Upper lobe of left lung (tissue), 6 donors: ENCODE measurements around the gene VRK2. TPM values are rescaled to one million over a fixed set of nuclear protein-coding genes. Genes with fewer than 3 reads are reported as not detected.

Experiments used
- ATAC-seq, 2 donors: fragments of 200-7000 bp; cut with Tn5 transposase; one replicate each; pipeline ENCODE4 v1.9.1; 2022; ENCODE audit warnings: mild to moderate bottlenecking in 2 of 2, moderate library complexity in 2 of 2; ENCODE audit not compliant: low FRiP score in 2 of 2
- DNase-seq, 2 donors: peaks; one replicate each; pipeline ENCODE4 v3.0.0-alpha.2; 2019 to 2020
- H3K27ac ChIP-seq, 4 donors: fragments of 200-600 bp; sonication (generic); one replicate each; pipeline ENCODE4 v1.5.1; 2016 to 2019
- H3K27me3 ChIP-seq, 4 donors: fragments of 200-600 bp; sonication (generic); one replicate each; pipeline ENCODE4 v1.5.1; 2017 to 2019
- H3K36me3 ChIP-seq, 4 donors: fragments of 200-600 bp; sonication (generic); one replicate each; pipeline ENCODE4 v1.5.1; 2016 to 2019
- H3K4me1 ChIP-seq, 4 donors: fragments of 200-600 bp; sonication (generic); one replicate each; pipeline ENCODE4 v1.5.1; 2018 to 2019
- H3K4me3 ChIP-seq, 4 donors: fragments of 200-600 bp; sonication (generic); one replicate each; pipeline ENCODE4 v1.5.1; 2017 to 2019; ENCODE audit warnings: mild to moderate bottlenecking in 2 of 4, moderate library complexity in 1 of 4
- H3K9me3 ChIP-seq, 4 donors: fragments of 200-600 bp; sonication (generic); one replicate each; pipeline ENCODE4 v1.5.1; 2018 to 2019
- CTCF ChIP-seq, 6 experiments: fragments of 450-650 bp in 4 of 6; fragments of 200-600 bp in 2 of 6; sonication (generic) in 2 of 6; IDR thresholded peaks; one replicate each; pipeline ENCODE4 v1.5.1; 2016 to 2019; ENCODE audit warnings: antibody characterized with exemption in 6 of 6
- EP300 ChIP-seq, 4 donors: sonication (generic); formaldehyde crosslinking; IDR thresholded peaks; one replicate each; pipeline ENCODE4 v1.5.1; 2017; ENCODE audit warnings: antibody characterized with exemption in 4 of 4, control low read depth in 2 of 4
- POLR2A ChIP-seq, 4 donors: fragments of 450-650 bp; IDR thresholded peaks; one replicate each; pipeline ENCODE4 v1.5.1; 2016 to 2017; ENCODE audit warnings: antibody characterized with exemption in 4 of 4, mild to moderate bottlenecking in 2 of 4
- POLR2AphosphoS5 ChIP-seq, 2 donors: sonication (generic); formaldehyde crosslinking; IDR thresholded peaks; one replicate each; pipeline ENCODE4 v1.5.1; 2017; ENCODE audit warnings: antibody characterized with exemption in 2 of 2
- WGBS, 2 donors: methylation state at CpG; one replicate each; pipeline ENCODE4 v1.1.5; 2017 to 2018; 5-methylcytosine and 5-hydroxymethylcytosine counted together
- total RNA-seq, 6 donors: library from RNA; depleted of rRNA in 4 of 6; stranded (reverse); fragments of >200 nt in 4 of 6; gene quantifications; one replicate each; pipeline versions ENCODE4 v1.1.0 to v1.2.1, GENCODE V29; 2016 to 2021
- donor health status: DM: no; HTN: no; CAD: no; lungs with moderate emphysema.
- donor health status: DM: no; HTN: yes; CAD: no; lungs with severe emphysema.

Gene VRK2
- total RNA-seq, 6 donors from 2014 or later: 15.6 to 28.1 (median 22.8) TPM

- H3K27me3 ChIP-seq: no peaks in the 10 kb centered on the region
- no peaks in the 10 kb centered on the region for H3K9me3 ChIP-seq
- peaks cover 0 to 6% (median 0%) of the 10 kb centered on the region in 4 donors for H3K36me3 ChIP-seq
- H3K4me3 ChIP-seq: no peak overlapping the region
- no peak for TF ChIP-seq CTCF (IDR thresholded peaks at IDR 0.05)
- no peak for TF ChIP-seq POLR2A (IDR thresholded peaks at IDR 0.05)
- no peak for TF ChIP-seq POLR2AphosphoS5 (IDR thresholded peaks at IDR 0.05)
- TF ChIP-seq EP300 (IDR thresholded peaks at IDR 0.05): no peak
- no peak for ATAC-seq
- DNase-seq: no peak
- 93 to 97% methylated on average over 3 of the region's 3 CpGs for WGBS, 2 donors
- no peaks in the 10 kb centered on the region for H3K4me1 ChIP-seq
- H3K27ac ChIP-seq: no peak overlapping the region
These were observed 75.9 kb downstream of the VRK2 start for GRCh38 chr2:58122540-58122939.

- ATAC-seq (no peak), DNase-seq (no peak)
- Histone ChIP-seq H3K4me3 (no peak overlapping the region), H3K27ac (no peak overlapping the region), H3K27me3 (no peaks in the 10 kb centered on the region), H3K9me3 (no peaks in the 10 kb centered on the region), H3K4me1 (peaks cover 0 to 6% (median 0%) of the 10 kb centered on the region in 4 donors), H3K36me3 (peaks cover 0 to 6% (median 0%) of the 10 kb centered on the region in 4 donors)
- WGBS, 2 donors: 82 to 91% methylated on average over 3 of the region's 3 CpGs
- TF ChIP-seq POLR2AphosphoS5 (IDR thresholded peaks at IDR 0.05) (no peak), EP300 (IDR thresholded peaks at IDR 0.05) (no peak), CTCF (IDR thresholded peaks at IDR 0.05) (no peak), POLR2A (IDR thresholded peaks at IDR 0.05) (no peak)
These were observed 80.5 kb downstream of the VRK2 start for GRCh38 chr2:58127111-58127510.

- H3K36me3 ChIP-seq: peaks cover 0 to 6% (median 0%) of the 10 kb centered on the region in 4 donors
- no peaks in the 10 kb centered on the region for H3K27me3 ChIP-seq
- H3K4me1 ChIP-seq: peaks cover 0 to 6% (median 0%) of the 10 kb centered on the region in 4 donors
- H3K4me3 ChIP-seq: no peak overlapping the region
- DNase-seq: no peak
- whole genome bisulfite sequencing, 2 donors: 97 to 100% methylated on average over 2 of the region's 2 CpGs
- TF ChIP-seq POLR2AphosphoS5 (IDR thresholded peaks at IDR 0.05) (no peak), CTCF (IDR thresholded peaks at IDR 0.05) (no peak), EP300 (IDR thresholded peaks at IDR 0.05) (no peak), POLR2A (IDR thresholded peaks at IDR 0.05) (no peak)
- no peak for ATAC-seq
- H3K9me3 ChIP-seq: no peaks in the 10 kb centered on the region
- no peak overlapping the region for H3K27ac ChIP-seq
These were observed 83.6 kb downstream of the VRK2 start for GRCh38 chr2:58130238-58130637.

GRCh38 chr2:58131191-58132011, 84.8 kb downstream of the VRK2 start:
- Histone ChIP-seq H3K36me3 (peaks cover 0 to 6% (median 0%) of the 10 kb centered on the region in 4 donors), H3K27me3 (no peaks in the 10 kb centered on the region), H3K27ac (no peak overlapping the region), H3K4me1 (peaks cover 0 to 6% (median 0%) of the 10 kb centered on the region in 4 donors), H3K9me3 (no peaks in the 10 kb centered on the region), H3K4me3 (no peak overlapping the region)
- DNase-seq: no peak
- WGBS, 2 donors: 62 to 75% methylated on average over 5 of the region's 5 CpGs
- peak in 1 of 2 donors; percentile 62 for ATAC-seq
- TF ChIP-seq CTCF (IDR thresholded peaks at IDR 0.05) (no peak), POLR2AphosphoS5 (IDR thresholded peaks at IDR 0.05) (no peak), EP300 (IDR thresholded peaks at IDR 0.05) (no peak), POLR2A (IDR thresholded peaks at IDR 0.05) (no peak)
